ENCODE data around the gene SPINK1.
A peak's percentile ranks its signal among the peaks of the same experiment; 100 is the strongest.
"Not testable (repeated sequence)": the region's sequence is repeated elsewhere in the genome, so short reads cannot be mapped to it uniquely, and the experiment has no call there.

The SPINK1 gene, protein sequence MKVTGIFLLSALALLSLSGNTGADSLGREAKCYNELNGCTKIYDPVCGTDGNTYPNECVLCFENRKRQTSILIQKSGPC

DNA sequence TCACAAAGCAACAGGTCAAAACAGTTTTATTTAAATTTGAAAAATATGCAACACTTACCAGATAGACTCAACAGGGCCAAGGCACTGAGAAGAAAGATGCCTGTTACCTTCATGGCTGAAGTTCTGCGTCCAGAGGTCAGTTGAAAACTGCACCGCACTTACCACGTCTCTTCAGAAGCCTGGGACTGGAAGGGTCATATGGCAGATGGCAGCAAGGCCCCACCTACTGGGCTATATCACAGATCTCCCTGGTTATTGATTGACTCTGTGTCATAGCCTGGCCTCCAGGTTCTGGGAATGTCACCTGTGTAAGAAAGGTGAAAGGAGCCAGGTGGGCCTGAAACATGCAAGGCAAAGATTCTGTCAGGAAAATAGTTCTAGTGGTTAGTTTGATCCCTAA is at the start of gene SPINK1:
TSS of gene SPINK1 (minus strand) at position 207 of the 400 bp plus-strand sequence. CDS start at position 113, 94 bp downstream.
- DNase-seq: no peak

GRCh38 chr5:147880487-147880886 is 49.0 kb upstream of the SPINK1 start:
- DNase-seq: no peak

DNA sequence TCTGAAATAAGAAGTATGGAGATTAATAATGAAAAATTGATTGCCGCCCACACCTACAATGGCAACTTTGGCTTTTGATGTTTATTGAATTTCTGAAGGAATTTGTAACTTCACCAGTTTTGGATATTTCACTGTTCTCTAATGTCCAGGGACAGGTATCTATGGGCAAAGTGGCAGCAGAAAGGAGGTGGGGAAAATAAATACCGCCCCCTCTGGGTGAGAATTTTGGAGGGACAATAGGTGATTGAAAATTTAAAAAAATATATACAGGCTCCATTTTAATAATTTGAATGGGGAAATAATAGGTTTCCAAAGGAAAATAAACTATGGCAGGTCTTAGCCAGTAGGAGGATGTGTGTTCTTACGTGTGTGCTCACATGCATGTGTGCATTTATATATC is 48.3 kb upstream of the SPINK1 start:
- no peak for DNase-seq

DNA sequence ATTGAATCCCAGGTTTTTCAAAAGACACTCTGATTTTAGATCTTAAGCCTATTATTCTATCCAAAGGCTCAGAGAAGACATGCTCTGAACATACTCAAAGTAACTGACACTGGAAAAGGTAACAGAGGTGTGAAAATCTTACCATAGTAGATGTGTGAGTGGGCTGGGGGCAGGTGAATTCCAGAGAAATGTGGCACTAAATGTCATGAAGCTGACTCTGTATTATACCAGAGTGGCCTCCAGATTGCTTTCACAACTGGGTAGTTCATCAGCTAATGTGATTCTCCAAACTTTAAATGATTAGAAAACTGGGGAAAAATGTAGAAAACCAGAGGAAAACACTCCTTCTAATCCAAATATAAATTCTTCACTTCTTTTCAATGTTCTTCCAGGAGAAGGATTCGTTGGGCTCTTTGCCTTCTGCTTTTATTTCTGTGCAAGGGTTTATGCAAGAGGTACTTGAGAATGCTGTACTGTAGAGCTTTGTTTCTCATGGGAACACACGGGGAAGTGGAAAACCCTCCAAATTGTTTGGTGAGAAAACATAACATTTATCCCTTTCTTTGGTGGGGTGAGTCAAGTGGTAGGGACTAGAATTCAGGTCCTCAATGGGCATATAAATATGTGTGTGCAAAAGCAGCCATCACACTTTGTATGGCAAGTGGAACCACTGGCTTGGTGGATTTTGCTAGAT is 46.7 kb upstream of the SPINK1 start, which contains the start of gene SCGB3A2:
TSS of gene SCGB3A2 (plus strand) at position 646 of the 694 bp plus-strand sequence. CDS start 93 bp downstream, outside the sequence.
- no peak for DNase-seq

GRCh38 chr5:147876626-147877025 is 45.2 kb upstream of the SPINK1 start:
- DNase-seq: no peak

DNA sequence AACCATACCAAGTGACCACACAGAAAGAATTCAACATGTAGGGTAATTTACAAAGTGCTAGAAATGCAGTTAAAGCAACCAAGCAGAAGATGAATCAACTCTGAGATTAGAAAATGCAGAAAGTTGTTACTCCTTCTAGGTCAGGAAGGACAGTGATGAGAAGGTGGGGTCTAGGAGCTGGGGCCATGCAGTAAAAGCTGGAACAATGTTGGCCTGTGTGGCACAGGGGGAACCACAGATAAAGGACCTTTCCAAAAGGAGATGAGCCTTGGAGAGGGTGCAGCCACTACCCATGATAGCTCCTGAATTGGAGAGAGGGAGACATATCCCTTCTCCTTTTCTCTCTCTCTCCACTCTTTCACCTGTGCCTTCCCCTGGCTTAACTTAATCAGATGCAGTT is 44.7 kb upstream of the SPINK1 start:
- DNase-seq: no peak

DNA sequence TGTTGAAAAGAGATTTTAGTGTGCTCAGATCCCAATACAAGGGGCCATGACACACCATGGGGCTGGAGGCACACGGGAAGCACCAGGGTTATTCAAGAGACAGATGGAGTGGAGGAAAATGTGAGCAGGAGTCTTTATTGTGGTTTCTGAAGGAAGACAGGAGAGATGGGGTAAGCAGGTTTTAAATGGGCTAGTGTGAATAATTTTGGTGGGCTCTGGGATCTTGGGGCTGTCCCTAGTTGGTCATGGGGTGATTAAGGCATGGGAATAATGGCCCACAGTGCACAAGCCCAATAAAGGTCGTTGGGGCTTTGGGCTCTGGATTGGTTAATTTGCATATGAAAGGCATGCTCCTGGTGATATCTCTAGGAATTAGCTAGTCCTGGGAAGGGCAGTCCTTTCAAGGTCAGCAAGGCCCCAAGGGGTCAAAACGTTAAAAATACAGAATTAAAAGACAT is 43.5 kb upstream of the SPINK1 start:
- DNase-seq: no peak

DNA sequence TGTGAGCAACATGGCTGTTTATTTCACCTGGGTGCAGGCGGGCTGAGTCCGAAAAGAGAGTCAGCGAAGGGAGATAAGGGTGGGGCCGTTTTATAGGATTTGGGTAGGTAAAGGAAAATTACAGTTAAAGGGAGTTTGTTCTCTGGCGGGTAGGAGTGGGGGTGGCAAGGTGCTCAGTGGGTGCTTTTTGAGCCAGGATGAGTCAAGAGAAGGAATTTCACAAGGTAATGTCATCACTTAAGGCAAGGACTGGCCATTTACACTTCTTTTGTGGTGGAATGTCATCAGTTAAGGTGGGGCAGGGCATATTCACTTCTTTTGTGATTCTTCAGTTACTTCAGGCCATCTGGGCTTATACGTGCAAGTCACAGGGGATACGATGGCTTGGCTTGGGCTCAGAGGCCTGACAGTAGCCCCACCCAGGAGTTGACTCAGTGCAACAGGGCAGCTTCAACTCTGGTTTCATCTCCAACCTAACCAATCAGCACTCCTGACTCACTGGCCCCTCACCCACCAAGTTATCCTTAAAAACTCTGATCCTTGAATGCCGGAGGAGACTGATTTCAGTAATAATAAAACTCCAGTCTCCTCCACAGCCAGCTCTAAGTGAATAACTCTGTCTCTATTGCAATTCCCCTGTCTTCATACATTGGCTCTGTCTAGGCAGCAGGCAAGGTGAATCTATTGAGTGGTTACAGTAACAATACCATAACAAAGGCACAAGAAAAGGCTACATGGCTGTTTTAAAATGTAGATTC is 42.8 kb upstream of the SPINK1 start:
- DNase-seq: not testable (repeated sequence)

- DNase-seq: not testable (repeated sequence)
Observed at GRCh38 chr5:147872744-147873435, 41.4 kb upstream of the SPINK1 start.

- DNase-seq: not testable (repeated sequence)
Observed at GRCh38 chr5:147871980-147872549, 40.6 kb upstream of the SPINK1 start.

DNA sequence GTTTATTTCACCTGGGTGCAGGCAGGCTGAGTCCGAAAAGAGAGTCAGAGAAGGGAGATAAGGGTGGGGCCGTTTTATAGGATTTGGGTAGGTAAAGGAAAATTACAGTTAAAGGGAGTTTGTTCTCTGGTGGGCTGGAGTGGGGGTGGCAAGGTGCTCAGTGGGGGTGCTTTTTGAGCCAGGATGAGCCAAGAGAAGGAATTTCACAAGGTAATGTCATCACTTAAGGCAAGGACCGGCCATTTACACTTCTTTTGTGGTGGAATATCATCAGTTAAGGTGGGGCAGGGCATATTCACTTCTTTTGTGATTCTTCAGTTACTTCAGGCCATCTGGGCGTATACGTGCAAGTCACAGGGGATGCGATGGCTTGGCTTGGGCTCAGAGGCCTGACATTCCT is 38.4 kb upstream of the SPINK1 start:
- not testable (repeated sequence) for DNase-seq

- no peak for DNase-seq
Observed at GRCh38 chr5:147869112-147869511, 37.6 kb upstream of the SPINK1 start.

DNA sequence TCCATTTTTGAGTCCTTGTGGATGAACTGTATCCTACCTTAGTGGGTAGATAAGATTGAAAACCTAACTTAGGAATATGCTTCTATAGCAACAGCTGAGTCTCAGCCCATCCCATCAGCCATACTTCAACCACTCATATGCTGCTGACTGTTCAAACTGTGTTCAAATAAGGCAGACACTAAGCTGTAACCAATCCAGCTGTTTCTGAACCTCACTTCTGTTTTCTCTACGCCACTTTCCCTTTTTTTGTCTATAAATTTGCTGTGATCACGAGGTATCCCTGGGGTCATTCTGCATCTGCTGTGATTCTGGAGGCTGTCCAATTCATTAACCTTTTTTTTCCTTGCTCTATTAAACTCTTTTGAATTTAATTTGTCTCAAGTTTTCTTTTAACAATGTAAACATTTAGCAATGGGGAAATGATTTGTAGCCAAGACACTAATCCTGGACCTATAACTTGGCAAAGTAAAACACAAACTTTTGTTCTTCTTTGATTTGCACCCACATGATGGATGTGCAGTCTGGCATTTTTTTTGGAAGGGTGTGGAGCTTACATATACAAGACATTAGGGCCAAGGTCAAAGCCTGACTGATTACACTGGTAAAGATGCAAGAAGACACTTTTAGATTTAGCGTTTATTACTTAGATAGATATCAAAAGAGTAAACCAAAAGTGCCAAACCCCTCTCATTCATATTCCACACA is 32.1 kb upstream of the SPINK1 start:
- no peak for DNase-seq

GRCh38 chr5:147860641-147861025 is 29.2 kb upstream of the SPINK1 start:
- DNase-seq: no peak

GRCh38 chr5:147859962-147860640 is 28.6 kb upstream of the SPINK1 start:
- DNase-seq: no peak

DNA sequence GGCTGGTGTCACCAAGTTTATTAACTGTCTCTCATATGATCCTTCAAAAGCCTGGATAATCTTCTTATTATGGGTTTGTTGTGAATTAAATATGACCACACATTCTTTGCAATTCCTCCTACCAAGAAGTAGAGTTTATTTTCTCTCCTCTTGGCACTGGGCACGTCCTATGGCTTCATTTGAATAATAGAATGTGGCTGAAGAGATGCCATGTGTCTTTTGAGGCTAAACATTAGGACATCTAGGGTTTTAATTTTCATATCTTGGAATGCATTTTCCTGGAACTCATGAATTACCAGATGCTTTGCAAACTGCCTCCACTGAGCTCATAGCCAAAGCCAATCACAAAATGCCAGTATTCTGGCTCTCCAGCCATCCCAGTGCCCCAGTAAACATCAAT is 27.1 kb upstream of the SPINK1 start:
- DNase-seq: no peak

- peak in 1 of 2 experiments; percentile 2 for DNase-seq
Observed at GRCh38 chr5:147857302-147858129, 26.0 kb upstream of the SPINK1 start.

DNA sequence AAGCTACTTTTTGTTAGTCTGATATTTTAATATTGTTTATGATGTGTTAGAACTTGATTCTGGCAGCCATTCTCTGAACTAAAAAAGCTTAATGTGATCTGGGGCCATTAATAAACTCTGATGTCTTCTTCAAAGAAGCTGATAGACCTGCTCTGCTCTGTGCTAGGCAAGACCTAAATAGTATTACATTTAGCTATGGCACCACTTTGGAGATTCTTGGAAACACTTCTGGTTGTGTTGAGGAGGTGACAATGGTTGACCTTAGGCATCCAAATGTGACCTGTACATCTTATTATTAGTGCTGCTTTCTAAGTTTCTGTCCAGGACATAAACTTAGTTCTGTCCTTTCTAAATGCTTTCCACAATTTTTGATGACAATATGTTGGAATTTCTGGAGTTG is 25.3 kb upstream of the SPINK1 start:
- DNase-seq: no peak

GRCh38 chr5:147855774-147856069 is 24.3 kb upstream of the SPINK1 start:
- DNase-seq: no peak

DNA sequence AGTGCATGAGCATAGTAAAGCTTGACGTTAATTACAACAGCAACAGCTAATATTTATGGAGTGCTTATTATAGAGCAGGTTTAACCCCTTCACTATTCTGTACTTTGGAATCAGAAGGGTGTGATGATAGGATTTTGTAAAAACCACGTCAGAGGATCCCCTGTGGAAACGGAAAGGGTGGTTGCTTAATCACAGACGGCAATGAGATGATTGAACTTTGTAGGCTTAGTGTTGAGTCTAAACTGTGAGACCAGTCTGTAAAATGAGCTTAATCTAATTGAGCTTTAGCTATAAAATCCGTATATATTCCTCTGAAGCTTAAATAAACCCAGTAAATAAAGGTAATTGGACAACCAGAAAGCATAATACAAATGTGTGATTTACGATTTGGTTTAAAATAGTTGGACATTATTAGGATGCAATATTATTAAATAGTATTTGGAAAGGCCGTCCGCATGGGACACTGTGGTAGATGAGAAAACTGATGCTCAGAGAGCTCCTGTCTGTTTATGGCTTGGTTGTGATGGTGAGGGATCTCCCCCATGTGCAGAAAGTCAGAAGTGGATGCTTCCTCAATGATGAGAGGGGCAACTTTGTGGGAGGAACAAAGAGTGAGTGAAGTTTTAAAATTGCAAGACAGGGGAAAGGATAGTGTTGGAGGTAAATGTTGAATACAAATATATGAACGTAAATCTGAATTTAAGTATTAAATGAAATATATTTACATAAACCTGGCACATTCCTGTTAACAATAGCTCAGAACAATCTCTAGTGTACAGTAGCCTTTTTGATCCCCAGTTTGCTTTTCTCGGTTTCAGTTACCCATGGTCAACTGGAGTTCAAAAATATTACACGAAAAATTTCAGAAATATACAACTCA is 23.7 kb upstream of the SPINK1 start:
- no peak for DNase-seq
